ENCODE data around the gene RPL10.

DNA sequence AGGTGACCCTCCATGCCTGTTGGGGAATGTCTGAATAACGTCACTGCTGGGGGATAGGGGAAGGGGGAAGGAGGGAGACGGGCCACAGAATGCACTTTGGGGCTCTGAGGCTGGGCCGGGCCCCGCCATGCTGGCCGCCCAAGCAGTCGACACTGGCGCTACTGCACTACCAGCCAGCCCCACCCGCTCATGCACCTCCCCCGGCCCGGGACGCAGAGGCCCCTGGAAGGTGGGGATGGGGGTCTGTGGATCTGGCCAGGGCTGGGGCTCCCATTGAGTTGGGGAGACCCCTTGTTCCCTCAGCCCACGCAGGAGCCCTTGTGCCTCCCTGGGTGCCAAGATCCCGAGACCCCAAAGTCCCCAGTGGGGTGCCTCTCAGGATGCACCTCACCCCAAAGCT, 41.6 kb upstream of the RPL10 start:
- TF ChIP-seq KDM4B (CRISPR knock-in tag; IDR thresholded peaks at IDR 0.05) = no peak
- no peak for TF ChIP-seq POLR2A (IDR thresholded peaks at IDR 0.05; ENCODE audit: insufficient read depth in 1 of 2, low read depth in 2 of 2, low read length in 2 of 2)
- TF ChIP-seq HDAC2 (CRISPR knock-in tag; IDR thresholded peaks at IDR 0.05) = no peak
- TF ChIP-seq CREB1 (IDR thresholded peaks at IDR 0.05) = no peak
- no peak for TF ChIP-seq CREB1 (CRISPR knock-in tag; IDR thresholded peaks at IDR 0.05)
- TF ChIP-seq WIZ (CRISPR knock-in tag; IDR thresholded peaks at IDR 0.05) = no peak
- TF ChIP-seq FOXA3 (CRISPR knock-in tag; IDR thresholded peaks at IDR 0.05) = no peak
- TF ChIP-seq AGO1 (IDR thresholded peaks at IDR 0.05; ENCODE audit: low read depth, low read length, poor library complexity, severe bottlenecking) = no peak

All from HepG2 (cell line).